IPS-18c (cell line): ENCODE data around the gene GKAP1.
A peak's percentile ranks its signal among the peaks of the same experiment; 100 is the strongest.
"Not testable (repeated sequence)": the region's sequence is repeated elsewhere in the genome, so short reads cannot be mapped to it uniquely, and the experiment has no call there.

ENCODE experiments used
- H3K4me3 ChIP-seq: 2 replicates; pipeline ENCODE4 v1.7.0; 2013; ENCODE audit warnings: low read depth, mild to moderate bottlenecking, low read length, moderate library complexity; ENCODE audit not compliant: insufficient read depth
- H3K9me3 ChIP-seq: one replicate; pipeline ENCODE4 v1.6.1; 2013; ENCODE audit warnings: mild to moderate bottlenecking, low read length, moderate library complexity; ENCODE audit not compliant: control insufficient read depth, insufficient read depth

The GKAP1 gene

GRCh38 chr9:83754383-83754977 is 63.1 kb downstream of the GKAP1 start:
- no peak overlapping the region for H3K4me3 ChIP-seq
- H3K9me3 ChIP-seq: no peaks in the 10 kb centered on the region

GRCh38 chr9:83749706-83750105 is 67.9 kb downstream of the GKAP1 start:
- Histone ChIP-seq H3K9me3 (no peaks in the 10 kb centered on the region), H3K4me3 (no peak overlapping the region)

- Histone ChIP-seq H3K4me3 (no peak overlapping the region), H3K9me3 (no peaks in the 10 kb centered on the region)
Observed at GRCh38 chr9:83744206-83744605, 73.4 kb downstream of the GKAP1 start.

GRCh38 chr9:83733739-83734138 is 83.8 kb downstream of the GKAP1 start:
- Histone ChIP-seq H3K4me3 (no peak overlapping the region), H3K9me3 (no peaks in the 10 kb centered on the region)

GRCh38 chr9:83728591-83729368 is 88.8 kb downstream of the GKAP1 start:
- not testable (repeated sequence) for H3K4me3 ChIP-seq, H3K9me3 ChIP-seq

GRCh38 chr9:83724436-83724835 is 93.1 kb downstream of the GKAP1 start:
- Histone ChIP-seq H3K4me3 (no peak overlapping the region), H3K9me3 (no peaks in the 10 kb centered on the region)

- Histone ChIP-seq H3K4me3 (no peak overlapping the region), H3K9me3 (no peaks in the 10 kb centered on the region)
Observed at GRCh38 chr9:83722726-83723495, 94.7 kb downstream of the GKAP1 start.

- Histone ChIP-seq H3K9me3 (no peaks in the 10 kb centered on the region), H3K4me3 (no peak overlapping the region)
Observed at GRCh38 chr9:83721509-83721908, 96.1 kb downstream of the GKAP1 start.

GRCh38 chr9:83715794-83716193 is 101.8 kb downstream of the GKAP1 start:
- peaks cover 4% of the 10 kb centered on the region for H3K9me3 ChIP-seq
- H3K4me3 ChIP-seq: no peak overlapping the region

- Histone ChIP-seq H3K4me3 (no peak overlapping the region), H3K9me3 (peaks cover 4% of the 10 kb centered on the region)
Observed at GRCh38 chr9:83715221-83715620, 102.3 kb downstream of the GKAP1 start.

GRCh38 chr9:83714329-83714728 is 103.2 kb downstream of the GKAP1 start:
- Histone ChIP-seq H3K4me3 (no peak overlapping the region), H3K9me3 (peaks cover 4% of the 10 kb centered on the region)

- H3K4me3 ChIP-seq: peak overlapping the region; percentile 89
- no peaks in the 10 kb centered on the region for H3K9me3 ChIP-seq
Observed at GRCh38 chr9:83708515-83709158, 108.9 kb downstream of the GKAP1 start.

GRCh38 chr9:83707768-83708514 is 109.6 kb downstream of the GKAP1 start, which contains the start of gene UBQLN1:
UBQLN1 (minus strand) TSS chr9:83707958; CDS start chr9:83707679, 279 bp downstream.
- no peaks in the 10 kb centered on the region for H3K9me3 ChIP-seq
- peak within 1 kb of the TSS; percentile 89 for H3K4me3 ChIP-seq

GRCh38 chr9:83707518-83707767 is 110.1 kb downstream of the GKAP1 start:
- peak overlapping the region; percentile 89 for H3K4me3 ChIP-seq
- no peaks in the 10 kb centered on the region for H3K9me3 ChIP-seq

- peak overlapping the region; percentile 89 for H3K4me3 ChIP-seq
- H3K9me3 ChIP-seq: no peaks in the 10 kb centered on the region
Observed at GRCh38 chr9:83706676-83707517, 110.7 kb downstream of the GKAP1 start.

GRCh38 chr9:83705219-83705651 is 112.3 kb downstream of the GKAP1 start:
- not testable (repeated sequence) for H3K4me3 ChIP-seq, H3K9me3 ChIP-seq
